Fibroblast of lung (primary cell): ENCODE measurements around the gene BMP3. TPM values are rescaled to one million over a fixed set of nuclear protein-coding genes. Genes with fewer than 3 reads are reported as not detected.

Experiments
- DNase-seq, 2 donors: peaks; one replicate each; pipeline versions ENCODE4 v3.0.0 to v3.0.0-alpha.2; 2010; ENCODE audit warnings: low read depth in 2 of 2
- H2AFZ ChIP-seq: 2 replicates; pipeline ENCODE4 v1.5.1; 2012; ENCODE audit warnings: low read length, control low read depth, inconsistent platforms
- H3K27ac ChIP-seq: 2 replicates; pipeline ENCODE4 v1.5.1; 2011; ENCODE audit warnings: low read length, control low read depth; ENCODE audit not compliant: insufficient read depth
- H3K27me3 ChIP-seq: 2 replicates; pipeline ENCODE4 v1.5.1; 2011; ENCODE audit warnings: mild to moderate bottlenecking, low read length; ENCODE audit not compliant: control insufficient read depth, insufficient read depth
- H3K36me3 ChIP-seq: 2 replicates; pipeline ENCODE4 v1.5.1; 2011; ENCODE audit warnings: low read length; ENCODE audit not compliant: control insufficient read depth, insufficient read depth
- H3K4me1 ChIP-seq: 2 replicates; pipeline ENCODE4 v1.5.1; 2011; ENCODE audit warnings: low read length; ENCODE audit not compliant: control insufficient read depth, insufficient read depth; ENCODE audit errors: extremely low read depth
- H3K4me2 ChIP-seq: 2 replicates; pipeline ENCODE4 v1.5.1; 2011; ENCODE audit warnings: low read length, control low read depth; ENCODE audit not compliant: insufficient read depth; ENCODE audit errors: extremely low read depth
- H3K4me3 ChIP-seq, 4 experiments: fragments of 200-600 bp in 1 of 4; sonication (generic) in 1 of 4; replicated peaks in 1 of 4; 2 replicates each; pipeline ENCODE4 v1.5.1; 2011 to 2016; ENCODE audit warnings: low read length in 4 of 4, low read depth in 3 of 4, mild to moderate bottlenecking in 3 of 4, control low read depth in 2 of 4, inconsistent platforms in 1 of 4, mixed read lengths in 1 of 4; ENCODE audit not compliant: insufficient read depth in 1 of 4; ENCODE audit errors: control extremely low read depth in 1 of 4
- H3K79me2 ChIP-seq: 2 replicates; pipeline ENCODE4 v1.5.1; 2012; ENCODE audit warnings: mild to moderate bottlenecking, low read length, inconsistent platforms; ENCODE audit not compliant: control insufficient read depth, insufficient read depth
- H3K9ac ChIP-seq: 2 replicates; pipeline ENCODE4 v1.5.1; 2011; ENCODE audit warnings: mild to moderate bottlenecking, low read length, control low read depth; ENCODE audit not compliant: insufficient read depth
- H3K9me3 ChIP-seq: 2 replicates; pipeline ENCODE4 v1.5.1; 2012; ENCODE audit warnings: low read depth, low read length; ENCODE audit not compliant: control insufficient read depth, insufficient read depth
- H4K20me1 ChIP-seq: 2 replicates; pipeline ENCODE4 v1.5.1; 2011; ENCODE audit warnings: low read length; ENCODE audit not compliant: control insufficient read depth, insufficient read depth; ENCODE audit errors: extremely low read depth
- EZH2 ChIP-seq: IDR thresholded peaks from 2 replicates; pipeline ENCODE4 v1.5.1; 2012; ENCODE audit warnings: low read length, control low read depth, mild to moderate bottlenecking; ENCODE audit errors: missing control alignments
- polyA minus RNA-seq: library from RNA; depleted of rRNA, polyadenylated mRNA; stranded (reverse); fragments of >200 nt; gene quantifications from 2 replicates; pipeline ENCODE4 v1.2.3, GENCODE V29; 2011; ENCODE audit warnings: low replicate concordance
- polyA plus RNA-seq, 2 donors: library from polyadenylated mRNA; depleted of rRNA in 1 of 2; stranded (reverse) in 1 of 2; unstranded in 1 of 2; fragments of >200 nt; gene quantifications; 2 replicates each; pipeline ENCODE4 v1.2.1, GENCODE V29; 2011 to 2012; ENCODE audit warnings: missing spikeins in 1 of 2
- total RNA-seq: library from RNA; depleted of rRNA; stranded (reverse); fragments of >200 nt; gene quantifications from 2 replicates; pipeline ENCODE4 v1.2.1, GENCODE V29; 2014
- TF ChIP-seq, protein P1 (sequence below), 2 donors: IDR thresholded peaks in 1 of 2; conservative IDR thresholded peaks in 1 of 2; 1 replicate in 1 of 2; 2 replicates in 1 of 2; pipeline ENCODE4 v1.5.1; 2011 to 2012; ENCODE audit warnings: low read length in 2 of 2, control low read depth in 1 of 2, inconsistent platforms in 1 of 2, low read depth in 1 of 2, mild to moderate bottlenecking in 1 of 2

Gene BMP3, protein sequence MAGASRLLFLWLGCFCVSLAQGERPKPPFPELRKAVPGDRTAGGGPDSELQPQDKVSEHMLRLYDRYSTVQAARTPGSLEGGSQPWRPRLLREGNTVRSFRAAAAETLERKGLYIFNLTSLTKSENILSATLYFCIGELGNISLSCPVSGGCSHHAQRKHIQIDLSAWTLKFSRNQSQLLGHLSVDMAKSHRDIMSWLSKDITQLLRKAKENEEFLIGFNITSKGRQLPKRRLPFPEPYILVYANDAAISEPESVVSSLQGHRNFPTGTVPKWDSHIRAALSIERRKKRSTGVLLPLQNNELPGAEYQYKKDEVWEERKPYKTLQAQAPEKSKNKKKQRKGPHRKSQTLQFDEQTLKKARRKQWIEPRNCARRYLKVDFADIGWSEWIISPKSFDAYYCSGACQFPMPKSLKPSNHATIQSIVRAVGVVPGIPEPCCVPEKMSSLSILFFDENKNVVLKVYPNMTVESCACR
- total RNA-seq (0.17 TPM in 1 of 2 replicates, not detected in the other), polyA plus RNA-seq (0.05 and 0.06 TPM in 2 replicates), polyA minus RNA-seq (not detected in 2 replicates)
- polyA plus RNA-seq (2012), result 0.02 and 0.06 TPM in 2 replicates

DNA sequence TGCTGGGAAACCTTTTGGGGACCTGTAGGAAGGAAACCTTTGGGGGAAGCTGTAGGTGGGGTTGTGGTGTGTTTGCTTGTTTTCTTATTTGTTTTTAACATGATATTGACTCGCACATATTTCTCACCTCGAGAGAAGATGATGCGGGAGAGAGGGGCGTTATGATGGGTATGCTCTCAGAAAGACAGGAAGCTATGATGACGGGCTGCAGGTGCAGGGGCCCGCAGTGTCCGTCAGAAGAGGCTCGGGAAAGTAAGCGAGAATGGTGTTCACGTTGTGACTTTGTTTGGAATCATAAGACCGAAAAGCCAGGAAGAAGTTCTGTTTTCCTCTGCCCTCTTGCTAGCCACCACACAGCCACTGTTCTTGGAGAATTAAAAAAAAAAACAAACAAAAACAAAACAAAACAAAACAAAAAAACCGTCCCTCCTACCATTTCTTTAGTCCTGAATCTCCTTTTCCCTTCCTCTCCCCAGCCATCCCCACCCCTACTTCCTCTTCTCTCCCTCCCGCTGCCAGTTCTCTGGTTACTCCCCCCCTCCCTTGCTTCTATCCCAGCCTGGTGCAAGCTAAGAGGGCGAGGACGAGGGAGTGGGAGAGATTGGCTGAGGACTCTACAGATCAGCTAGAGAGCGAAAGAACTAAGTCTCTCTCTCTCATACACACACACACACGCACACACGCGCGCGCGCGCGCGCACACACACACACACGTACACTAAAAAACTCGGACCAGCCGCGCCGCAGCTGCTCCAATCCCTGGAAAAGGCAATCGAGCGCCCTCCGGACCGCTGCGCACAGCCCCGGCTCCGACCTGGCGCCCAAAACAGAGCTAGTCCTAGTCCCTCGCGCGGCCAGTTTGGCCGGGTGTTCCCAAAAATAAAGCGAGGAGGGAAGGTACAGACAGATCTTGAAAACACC, at the start of gene BMP3:
BMP3 (plus strand) TSS at position 648 of the 920 bp plus-strand sequence. CDS start 577 bp downstream, outside the sequence.
- no peaks in the 10 kb centered on the region for H4K20me1 ChIP-seq
- peaks cover 26% of the 10 kb centered on the region for H3K27me3 ChIP-seq
- no peaks in the 10 kb centered on the region for H3K36me3 ChIP-seq
- H3K4me1 ChIP-seq, result no peaks in the 10 kb centered on the region
- H3K4me2 ChIP-seq, result peak within 1 kb of the TSS; percentile 40
- no peaks in the 10 kb centered on the region for H3K79me2 ChIP-seq
- H2AFZ ChIP-seq, result no peak within 1 kb of the TSS
- peak within 1 kb of the TSS; percentile 12 to 52 (median 34) for H3K4me3 ChIP-seq
- no peak within 1 kb of the TSS for H3K9ac ChIP-seq
- no peak within 1 kb of the TSS for H3K27ac ChIP-seq
- DNase-seq, result peak; percentile 35 to 48
- peak; percentile 1 for TF ChIP-seq EZH2
- TF ChIP-seq, protein P1, sequence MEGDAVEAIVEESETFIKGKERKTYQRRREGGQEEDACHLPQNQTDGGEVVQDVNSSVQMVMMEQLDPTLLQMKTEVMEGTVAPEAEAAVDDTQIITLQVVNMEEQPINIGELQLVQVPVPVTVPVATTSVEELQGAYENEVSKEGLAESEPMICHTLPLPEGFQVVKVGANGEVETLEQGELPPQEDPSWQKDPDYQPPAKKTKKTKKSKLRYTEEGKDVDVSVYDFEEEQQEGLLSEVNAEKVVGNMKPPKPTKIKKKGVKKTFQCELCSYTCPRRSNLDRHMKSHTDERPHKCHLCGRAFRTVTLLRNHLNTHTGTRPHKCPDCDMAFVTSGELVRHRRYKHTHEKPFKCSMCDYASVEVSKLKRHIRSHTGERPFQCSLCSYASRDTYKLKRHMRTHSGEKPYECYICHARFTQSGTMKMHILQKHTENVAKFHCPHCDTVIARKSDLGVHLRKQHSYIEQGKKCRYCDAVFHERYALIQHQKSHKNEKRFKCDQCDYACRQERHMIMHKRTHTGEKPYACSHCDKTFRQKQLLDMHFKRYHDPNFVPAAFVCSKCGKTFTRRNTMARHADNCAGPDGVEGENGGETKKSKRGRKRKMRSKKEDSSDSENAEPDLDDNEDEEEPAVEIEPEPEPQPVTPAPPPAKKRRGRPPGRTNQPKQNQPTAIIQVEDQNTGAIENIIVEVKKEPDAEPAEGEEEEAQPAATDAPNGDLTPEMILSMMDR (conservative IDR thresholded peaks at IDR 0.05 in 1 of 2, IDR thresholded peaks at IDR 0.05 in 1 of 2; ENCODE audit: low read depth in 1 of 2, low read length in 2 of 2), result no peak
- H3K9me3 ChIP-seq, result no peaks in the 10 kb centered on the region

DNA sequence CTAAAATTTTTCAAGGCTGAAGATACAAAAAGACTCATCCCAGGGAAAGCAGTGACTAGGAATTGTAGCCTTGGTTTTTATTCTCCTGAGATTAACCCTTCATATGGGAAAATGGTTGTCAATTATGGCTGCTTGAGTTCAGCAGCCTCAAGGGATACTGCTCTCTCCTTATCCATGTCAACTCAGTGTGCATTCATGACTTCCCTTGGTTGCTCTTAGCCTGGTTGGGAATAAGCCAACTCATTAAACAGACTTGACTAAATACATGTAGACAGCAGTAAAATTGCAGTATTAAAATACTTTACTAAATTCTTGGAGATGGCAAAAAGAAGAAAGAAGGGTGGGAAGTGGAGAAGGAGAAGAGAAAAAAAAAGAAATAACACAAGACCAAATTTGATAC, 44.5 kb upstream of the BMP3 start:
- TF ChIP-seq, protein P1 (conservative IDR thresholded peaks at IDR 0.05 in 1 of 2, IDR thresholded peaks at IDR 0.05 in 1 of 2; ENCODE audit: low read depth in 1 of 2, low read length in 2 of 2), result no peak
- TF ChIP-seq EZH2, result no peak
- Histone ChIP-seq H3K4me3 (no peak overlapping the region), H3K36me3 (no peaks in the 10 kb centered on the region), H3K79me2 (no peaks in the 10 kb centered on the region), H3K9ac (no peak overlapping the region), H3K27ac (no peak overlapping the region), H3K27me3 (no peaks in the 10 kb centered on the region), H3K4me1 (no peaks in the 10 kb centered on the region), H3K9me3 (no peaks in the 10 kb centered on the region), H2AFZ (no peak overlapping the region), H3K4me2 (no peak overlapping the region), H4K20me1 (no peaks in the 10 kb centered on the region)
- no peak for DNase-seq
